Liver (tissue), 9 donors: Measurements from ENCODE around the gene EPC1. TPM values are rescaled to one million over a fixed set of nuclear protein-coding genes. Genes with fewer than 3 reads are reported as not detected.

ENCODE experiments used
- DNase-seq: peaks from one replicate; pipeline ENCODE4 v3.0.0-alpha.2; 2017; ENCODE audit warnings: low spot score
- H3K27ac ChIP-seq, 2 donors: one replicate each; pipeline ENCODE4 v1.7.0; 2013; ENCODE audit warnings: inconsistent platforms in 2 of 2, low read length in 2 of 2, control low read depth in 1 of 2, low read depth in 1 of 2, mild to moderate bottlenecking in 1 of 2
- H3K27me3 ChIP-seq, 4 donors: one replicate each; pipeline versions ENCODE4 v1.6.1 to v1.7.0; 2013; ENCODE audit warnings: low read length in 3 of 4, inconsistent platforms in 1 of 4, mild to moderate bottlenecking in 1 of 4, moderate library complexity in 1 of 4; ENCODE audit not compliant: control insufficient read depth in 4 of 4, insufficient read depth in 4 of 4
- H3K36me3 ChIP-seq, 4 donors: one replicate each; pipeline versions ENCODE4 v1.6.1 to v1.7.0; 2013; ENCODE audit warnings: low read length in 3 of 4, mild to moderate bottlenecking in 3 of 4, low read depth in 1 of 4, moderate library complexity in 1 of 4; ENCODE audit not compliant: control insufficient read depth in 4 of 4, insufficient read depth in 3 of 4
- H3K4me1 ChIP-seq, 4 donors: one replicate each; pipeline versions ENCODE4 v1.6.1 to v1.7.0; 2013; ENCODE audit warnings: low read length in 3 of 4, mild to moderate bottlenecking in 3 of 4, moderate library complexity in 1 of 4; ENCODE audit not compliant: control insufficient read depth in 4 of 4, insufficient read depth in 4 of 4
- H3K4me3 ChIP-seq, 3 donors: one replicate each; pipeline versions ENCODE4 v1.6.1 to v1.7.0; 2013; ENCODE audit warnings: low read length in 3 of 3, control low read depth in 1 of 3, low read depth in 1 of 3, mild to moderate bottlenecking in 1 of 3
- H3K9ac ChIP-seq, 2 donors: one replicate each; pipeline ENCODE4 v1.7.0; 2013; ENCODE audit warnings: low read length in 2 of 2, mild to moderate bottlenecking in 2 of 2, moderate library complexity in 2 of 2, control low read depth in 1 of 2, low read depth in 1 of 2
- H3K9me3 ChIP-seq, 4 donors: one replicate each; pipeline versions ENCODE4 v1.6.1 to v1.7.0; 2013; ENCODE audit warnings: low read length in 3 of 4; ENCODE audit not compliant: control insufficient read depth in 4 of 4
- EGR1 ChIP-seq, 2 donors: IDR thresholded peaks; 2 replicates each; pipeline ENCODE4 v1.6.1; 2016 to 2018; ENCODE audit warnings: antibody characterized with exemption in 2 of 2, low read depth in 2 of 2
- FOXA2 ChIP-seq: IDR thresholded peaks from 2 replicates; pipeline ENCODE4 v1.6.1; 2016; ENCODE audit warnings: antibody characterized with exemption
- HNF4A ChIP-seq, 2 donors: conservative IDR thresholded peaks; 2 replicates each; pipeline ENCODE4 v1.6.1; 2016; ENCODE audit warnings: antibody characterized with exemption in 2 of 2, mild to moderate bottlenecking in 2 of 2
- JUND ChIP-seq, 2 donors: IDR thresholded peaks; 2 replicates each; pipeline ENCODE4 v1.6.1; 2016; ENCODE audit warnings: antibody characterized with exemption in 2 of 2
- NR2F2 ChIP-seq: IDR thresholded peaks from 2 replicates; pipeline ENCODE4 v1.6.1; 2016; ENCODE audit warnings: antibody characterized with exemption
- RAD21 ChIP-seq, 2 donors: IDR thresholded peaks; 2 replicates each; pipeline ENCODE4 v1.6.1; 2016; ENCODE audit warnings: antibody characterized with exemption in 2 of 2, mild to moderate bottlenecking in 2 of 2
- RXRA ChIP-seq, 2 donors: IDR thresholded peaks; 2 replicates each; pipeline ENCODE4 v1.6.1; 2017 to 2018; ENCODE audit warnings: antibody characterized with exemption in 2 of 2, mild to moderate bottlenecking in 1 of 2
- SP1 ChIP-seq: IDR thresholded peaks from 2 replicates; pipeline ENCODE4 v1.6.1; 2018; ENCODE audit warnings: antibody characterized with exemption, mild to moderate bottlenecking
- TAF1 ChIP-seq: conservative IDR thresholded peaks from 2 replicates; pipeline ENCODE4 v1.6.1; 2016; ENCODE audit warnings: antibody characterized with exemption, mild to moderate bottlenecking
- YY1 ChIP-seq: IDR thresholded peaks from 2 replicates; pipeline ENCODE4 v1.6.1; 2016; ENCODE audit warnings: antibody characterized with exemption, mild to moderate bottlenecking
- WGBS: extraction: QIAGEN DNeasy Blood & Tissue Kit; methylation state at CpG from one replicate; pipeline ENCODE4 v1.1.7; 2013; 5-methylcytosine and 5-hydroxymethylcytosine counted together
- polyA plus RNA-seq, 2 donors: library from polyadenylated mRNA; stranded (reverse) in 1 of 2; unstranded in 1 of 2; fragments of 200-250 nt in 1 of 2; fragments of >200 nt in 1 of 2; fragmentation: Nextera tagmentation in 1 of 2; extraction: Ambion mirVana in 1 of 2; gene quantifications; one replicate each; pipeline versions ENCODE4 v1.2.1 to v1.2.3, GENCODE V29; 2013 to 2015
- total RNA-seq, 2 donors: library from RNA; depleted of rRNA; stranded (reverse); fragments of >200 nt; gene quantifications; one replicate each; pipeline ENCODE4 v1.2.3, GENCODE V29; 2014
- TF ChIP-seq, protein P1 (sequence below): IDR thresholded peaks from 2 replicates; pipeline ENCODE4 v1.6.1; 2016; ENCODE audit warnings: antibody characterized with exemption
- TF ChIP-seq, protein P2 (sequence below): fragments of 150-350 bp; IDR thresholded peaks from 2 replicates; pipeline ENCODE4 v1.5.1; 2017; ENCODE audit warnings: improper control_type of control experiment, low read depth, low read length; ENCODE audit not compliant: missing input control
- TF ChIP-seq, protein P3 (sequence below): IDR thresholded peaks from 2 replicates; pipeline ENCODE4 v1.6.1; 2016; ENCODE audit warnings: antibody characterized with exemption
- TF ChIP-seq, protein P4 (sequence below): IDR thresholded peaks from 2 replicates; pipeline ENCODE4 v1.6.1; 2016; ENCODE audit warnings: antibody characterized with exemption
- donor health status: healthy.
- donor health status: healthy.
- donor health status: healthy.
- donor health status: healthy.
- donor health status: healthy.

The EPC1 gene
- total and polyA plus RNA-seq, 4 donors: 5.6 to 30.9 (median 16.0) TPM

DNA sequence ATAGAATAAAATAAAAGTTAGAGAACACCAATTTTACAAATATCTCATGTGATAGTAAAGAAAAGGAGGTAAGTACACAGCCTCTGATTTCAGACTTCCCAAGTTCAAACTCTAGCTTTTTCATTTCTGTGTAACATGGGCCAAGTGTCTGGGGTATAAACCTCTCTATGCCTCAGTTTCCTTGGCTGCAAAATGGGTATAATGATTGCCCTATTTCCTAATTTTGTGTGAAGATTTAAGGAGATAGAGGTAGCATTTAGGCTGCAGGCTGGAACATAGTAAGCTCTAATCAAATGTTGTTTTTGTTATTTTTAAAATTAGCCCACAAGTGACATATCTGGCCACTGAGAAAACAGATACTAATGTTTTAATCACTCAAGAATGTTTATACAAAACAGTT is 26.1 kb upstream of the EPC1 start:
- Histone ChIP-seq H3K27me3 (no peaks in the 10 kb centered on the region), H3K27ac (no peak overlapping the region), H3K4me1 (peaks cover 5 to 17% (median 7%) of the 10 kb centered on the region in 4 donors)

DNA sequence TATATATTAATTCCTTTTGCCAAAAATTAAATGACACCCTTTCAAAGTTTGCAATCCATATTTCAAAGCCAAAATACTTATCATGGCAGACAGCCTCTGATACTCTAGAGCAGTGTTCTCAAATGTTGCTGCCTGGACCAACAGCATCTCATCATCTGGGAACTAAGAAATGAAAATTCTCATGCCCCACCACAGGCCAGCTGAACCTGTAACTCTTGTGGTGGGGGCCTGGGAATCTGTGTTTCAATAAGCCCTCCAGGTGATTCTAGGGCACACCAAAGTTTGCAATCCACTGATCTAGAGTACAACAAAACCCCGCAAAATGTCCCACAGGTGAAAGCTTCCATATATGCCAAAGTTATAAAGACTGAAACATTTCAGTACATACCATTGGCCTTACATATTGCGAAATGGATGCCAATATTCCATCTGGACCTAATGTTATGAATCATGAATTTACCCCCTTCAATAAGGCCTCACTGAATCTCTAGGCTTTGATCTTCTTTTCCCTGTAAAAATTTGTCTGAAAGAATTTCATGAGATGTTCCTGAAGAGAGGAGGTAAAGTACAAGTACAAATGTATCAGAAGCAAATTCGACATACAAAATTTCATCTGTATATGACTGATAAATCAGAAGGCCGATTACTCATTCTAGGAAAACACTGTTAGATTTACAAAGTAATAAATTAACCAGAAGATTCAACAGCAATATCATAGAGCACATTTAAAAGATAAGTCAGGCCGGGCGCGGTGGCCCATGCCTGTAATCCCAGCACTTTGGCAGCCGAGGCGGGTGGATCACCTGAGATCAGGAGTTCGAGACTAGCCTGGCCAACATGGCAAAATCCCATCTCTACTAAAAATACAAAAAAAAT is 25.3 kb upstream of the EPC1 start:
- Histone ChIP-seq H3K4me3 (no peak overlapping the region), H3K27ac (peak overlapping the region in 1 of 2 donors; percentile 46), H3K9ac (no peak overlapping the region), H3K27me3 (no peaks in the 10 kb centered on the region), H3K4me1 (peaks cover 5 to 20% (median 13%) of the 10 kb centered on the region in 4 donors), H3K36me3 (no peaks in the 10 kb centered on the region), H3K9me3 (no peaks in the 10 kb centered on the region)
- no peak for TF ChIP-seq NR2F2
- TF ChIP-seq HNF4A (conservative IDR thresholded peaks at IDR 0.05): no peak
- TF ChIP-seq JUND (IDR thresholded peaks at IDR 0.05): no peak
- WGBS: 62% methylated on average over 10 of the region's 10 CpGs
- no peak for DNase-seq

More for the DNA sequence above, 26.1 kb upstream of the EPC1 start:
- no peak overlapping the region for H3K4me3 ChIP-seq
- no peak overlapping the region for H3K9ac ChIP-seq
- H3K36me3 ChIP-seq: no peaks in the 10 kb centered on the region
- H3K9me3 ChIP-seq: no peaks in the 10 kb centered on the region
- no peak for DNase-seq
- TF ChIP-seq, protein P1, sequence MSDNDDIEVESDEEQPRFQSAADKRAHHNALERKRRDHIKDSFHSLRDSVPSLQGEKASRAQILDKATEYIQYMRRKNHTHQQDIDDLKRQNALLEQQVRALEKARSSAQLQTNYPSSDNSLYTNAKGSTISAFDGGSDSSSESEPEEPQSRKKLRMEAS: no peak
- TF ChIP-seq RAD21 (IDR thresholded peaks at IDR 0.05) (no peak), YY1 (no peak), JUND (IDR thresholded peaks at IDR 0.05) (no peak), EGR1 (IDR thresholded peaks at IDR 0.05; ENCODE audit: low read depth in 2 of 2) (no peak), HNF4A (conservative IDR thresholded peaks at IDR 0.05) (no peak), TAF1 (no peak), SP1 (no peak), FOXA2 (no peak)
- TF ChIP-seq, protein P2, sequence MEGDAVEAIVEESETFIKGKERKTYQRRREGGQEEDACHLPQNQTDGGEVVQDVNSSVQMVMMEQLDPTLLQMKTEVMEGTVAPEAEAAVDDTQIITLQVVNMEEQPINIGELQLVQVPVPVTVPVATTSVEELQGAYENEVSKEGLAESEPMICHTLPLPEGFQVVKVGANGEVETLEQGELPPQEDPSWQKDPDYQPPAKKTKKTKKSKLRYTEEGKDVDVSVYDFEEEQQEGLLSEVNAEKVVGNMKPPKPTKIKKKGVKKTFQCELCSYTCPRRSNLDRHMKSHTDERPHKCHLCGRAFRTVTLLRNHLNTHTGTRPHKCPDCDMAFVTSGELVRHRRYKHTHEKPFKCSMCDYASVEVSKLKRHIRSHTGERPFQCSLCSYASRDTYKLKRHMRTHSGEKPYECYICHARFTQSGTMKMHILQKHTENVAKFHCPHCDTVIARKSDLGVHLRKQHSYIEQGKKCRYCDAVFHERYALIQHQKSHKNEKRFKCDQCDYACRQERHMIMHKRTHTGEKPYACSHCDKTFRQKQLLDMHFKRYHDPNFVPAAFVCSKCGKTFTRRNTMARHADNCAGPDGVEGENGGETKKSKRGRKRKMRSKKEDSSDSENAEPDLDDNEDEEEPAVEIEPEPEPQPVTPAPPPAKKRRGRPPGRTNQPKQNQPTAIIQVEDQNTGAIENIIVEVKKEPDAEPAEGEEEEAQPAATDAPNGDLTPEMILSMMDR: no peak
- TF ChIP-seq, protein P3, sequence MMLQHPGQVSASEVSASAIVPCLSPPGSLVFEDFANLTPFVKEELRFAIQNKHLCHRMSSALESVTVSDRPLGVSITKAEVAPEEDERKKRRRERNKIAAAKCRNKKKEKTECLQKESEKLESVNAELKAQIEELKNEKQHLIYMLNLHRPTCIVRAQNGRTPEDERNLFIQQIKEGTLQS: no peak

DNA sequence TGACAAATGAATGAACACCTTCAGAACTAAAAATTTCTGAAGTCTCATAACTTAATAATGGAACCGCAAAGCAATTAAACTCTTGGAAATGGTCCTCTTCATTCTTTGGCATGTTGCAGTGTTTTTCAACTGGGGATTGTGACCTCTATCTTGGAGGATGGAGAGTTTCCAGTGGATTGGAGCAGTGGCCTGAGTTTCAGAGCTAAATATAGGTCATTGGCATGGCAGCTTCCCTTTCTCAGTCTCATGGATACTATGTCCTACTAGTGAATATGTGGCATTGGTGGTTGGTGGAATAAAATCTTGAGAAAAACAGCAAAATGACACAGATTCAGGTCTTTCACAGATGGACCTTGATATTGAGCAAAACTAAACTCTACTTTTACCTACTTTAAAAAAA is 24.1 kb upstream of the EPC1 start:
- H3K4me3 ChIP-seq: no peak overlapping the region
- TF ChIP-seq RXRA (IDR thresholded peaks at IDR 0.05) (peak in 1 of 2 donors; percentile 16), NR2F2 (peak; percentile 41), EGR1 (IDR thresholded peaks at IDR 0.05; ENCODE audit: low read depth in 2 of 2) (no peak)
- TF ChIP-seq, protein P4, sequence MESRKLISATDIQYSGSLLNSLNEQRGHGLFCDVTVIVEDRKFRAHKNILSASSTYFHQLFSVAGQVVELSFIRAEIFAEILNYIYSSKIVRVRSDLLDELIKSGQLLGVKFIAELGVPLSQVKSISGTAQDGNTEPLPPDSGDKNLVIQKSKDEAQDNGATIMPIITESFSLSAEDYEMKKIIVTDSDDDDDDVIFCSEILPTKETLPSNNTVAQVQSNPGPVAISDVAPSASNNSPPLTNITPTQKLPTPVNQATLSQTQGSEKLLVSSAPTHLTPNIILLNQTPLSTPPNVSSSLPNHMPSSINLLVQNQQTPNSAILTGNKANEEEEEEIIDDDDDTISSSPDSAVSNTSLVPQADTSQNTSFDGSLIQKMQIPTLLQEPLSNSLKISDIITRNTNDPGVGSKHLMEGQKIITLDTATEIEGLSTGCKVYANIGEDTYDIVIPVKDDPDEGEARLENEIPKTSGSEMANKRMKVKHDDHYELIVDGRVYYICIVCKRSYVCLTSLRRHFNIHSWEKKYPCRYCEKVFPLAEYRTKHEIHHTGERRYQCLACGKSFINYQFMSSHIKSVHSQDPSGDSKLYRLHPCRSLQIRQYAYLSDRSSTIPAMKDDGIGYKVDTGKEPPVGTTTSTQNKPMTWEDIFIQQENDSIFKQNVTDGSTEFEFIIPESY: no peak
- no peak overlapping the region for H3K27ac ChIP-seq
- H3K9me3 ChIP-seq: no peaks in the 10 kb centered on the region
- H3K36me3 ChIP-seq: no peaks in the 10 kb centered on the region
- no peaks in the 10 kb centered on the region for H3K27me3 ChIP-seq
- H3K4me1 ChIP-seq: peaks cover 5 to 15% (median 13%) of the 10 kb centered on the region in 4 donors
- DNase-seq: no peak
- 89% methylated on average over 1 of the region's 1 CpG for WGBS
- no peak overlapping the region for H3K9ac ChIP-seq
